Left ventricle myocardium superior (tissue), 1 donor: Measurements from ENCODE around the gene MPIG6B. TPM values are rescaled to one million over a fixed set of nuclear protein-coding genes. Genes with fewer than 3 reads are reported as not detected.

Experiments used
- ATAC-seq: fragments of 200-7000 bp; cut with Tn5 transposase; one replicate; pipeline ENCODE4 v1.9.1; 2020; ENCODE audit warnings: mild to moderate bottlenecking, moderate library complexity
- DNase-seq: peaks from one replicate; pipeline ENCODE4 v3.0.0-alpha.2; 2020
- intact Hi-C: fragments of 100-400 bp; cut with micrococcal nuclease; formaldehyde crosslinking; loops from one replicate; pipeline ENCODE4 v1.11.0; 2022
- long read RNA-seq: library from polyadenylated mRNA; unstranded; transcript quantifications from one replicate; pipeline ENCODE4 v2.0.0, GENCODE V29; 2021
- total RNA-seq: library from RNA; stranded (reverse); fragmentation: NEBNext Ultra II Directional; extraction: Animal tissue kit (Norgen Biotek cat#: 25700); gene quantifications from one replicate; pipeline ENCODE4 v1.2.1, GENCODE V29; 2021
- donor health status: DM: no; HTN: yes; CAD: no; lungs with severe emphysema.

Gene MPIG6B
- 0.52 TPM for total RNA-seq
- long read RNA-seq = 0 reads

- intact Hi-C loops = no loop called here
- no peak for ATAC-seq
- DNase-seq = no peak
Observed at GRCh38 chr6:31723245-31723979, at the start of gene MPIG6B. TSS of gene MPIG6B (plus strand) at chr6:31723373. CDS start at chr6:31723384, 11 bp downstream.

- DNase-seq = no peak
- intact Hi-C loops = no loop called here
- no peak for ATAC-seq
Observed at GRCh38 chr6:31676322-31676903, 46.8 kb upstream of the MPIG6B start.

- DNase-seq (no peak), ATAC-seq (no peak)
- intact Hi-C loops = no loop called here
Observed at GRCh38 chr6:31676904-31677303, 46.3 kb upstream of the MPIG6B start.

GRCh38 chr6:31677955-31678354 lies 45.2 kb upstream of the MPIG6B start:
- ATAC-seq (no peak), DNase-seq (no peak)
- intact Hi-C loops = no loop called here

- DNase-seq (peak; percentile 84), ATAC-seq (peak; percentile 93)
- intact Hi-C loops = no loop called here
Observed at GRCh38 chr6:31680226-31681134, 42.7 kb upstream of the MPIG6B start, which contains the start of gene LY6G5C. TSS of gene LY6G5C (minus strand) at chr6:31681067. CDS start at chr6:31680373, 694 bp downstream.

GRCh38 chr6:31681135-31681671 lies 42.0 kb upstream of the MPIG6B start:
- DNase-seq = peak; percentile 67
- peak; percentile 77 for ATAC-seq
- intact Hi-C loops = no loop called here

- no peak for DNase-seq
- intact Hi-C loops = no loop called here
Observed at GRCh38 chr6:31683591-31683990, 39.6 kb upstream of the MPIG6B start.

GRCh38 chr6:31686483-31686882 lies 36.7 kb upstream of the MPIG6B start:
- DNase-seq = peak; percentile 18
- no peak for ATAC-seq
- intact Hi-C loops = no loop called here

More at GRCh38 chr6:31683591-31683990, 39.6 kb upstream of the MPIG6B start:
- ATAC-seq = no peak

GRCh38 chr6:31687321-31687720 lies 35.9 kb upstream of the MPIG6B start:
- no peak for DNase-seq
- intact Hi-C loops = no loop called here
- ATAC-seq = no peak

GRCh38 chr6:31687860-31688693 lies 35.1 kb upstream of the MPIG6B start:
- ATAC-seq = no peak
- peak; percentile 23 for DNase-seq
- intact Hi-C loops = no loop called here

GRCh38 chr6:31689249-31690110 lies 33.7 kb upstream of the MPIG6B start:
- DNase-seq = peak; percentile 19
- no peak for ATAC-seq
- intact Hi-C loops = no loop called here

GRCh38 chr6:31690231-31691077 lies 32.7 kb upstream of the MPIG6B start:
- intact Hi-C loops = no loop called here
- ATAC-seq (no peak), DNase-seq (peak; percentile 6)

GRCh38 chr6:31691078-31691463 lies 32.1 kb upstream of the MPIG6B start:
- ATAC-seq = no peak
- DNase-seq = no peak
- intact Hi-C loops = no loop called here

GRCh38 chr6:31691564-31692108 lies 31.5 kb upstream of the MPIG6B start:
- ATAC-seq (no peak), DNase-seq (peak; percentile 25)
- intact Hi-C loops = no loop called here

- no peak for ATAC-seq
- intact Hi-C loops = no loop called here
- DNase-seq = peak; percentile 7
Observed at GRCh38 chr6:31692353-31692752, 30.8 kb upstream of the MPIG6B start.

- DNase-seq (no peak), ATAC-seq (no peak)
- intact Hi-C loops = no loop called here
Observed at GRCh38 chr6:31692886-31693285, 30.3 kb upstream of the MPIG6B start.

GRCh38 chr6:31693535-31693934 lies 29.6 kb upstream of the MPIG6B start:
- DNase-seq (no peak), ATAC-seq (no peak)
- intact Hi-C loops = no loop called here
